GM23338 (cell line): ENCODE results near the gene PSMB11.

Experiments
- CREB1 ChIP-seq: fragments of 250-450 bp; sonication (Bioruptor Pico); IDR thresholded peaks from 2 replicates; pipeline ENCODE4 v1.5.0; 2020; ENCODE audit warnings: low read depth, mild to moderate bottlenecking, moderate library complexity
- EZH2 ChIP-seq: fragments of 200-600 bp; sonication (generic); IDR thresholded peaks from one replicate; pipeline ENCODE4 v1.8.0; 2017; ENCODE audit warnings: antibody characterized with exemption, mild to moderate bottlenecking, low read depth; ENCODE audit not compliant: unreplicated experiment
- EZH2phosphoT487 ChIP-seq: fragments of 200-600 bp; sonication (generic); IDR thresholded peaks from one replicate; pipeline ENCODE4 v1.8.1; 2018; ENCODE audit warnings: antibody characterized with exemption; ENCODE audit not compliant: unreplicated experiment
- JUNB ChIP-seq: IDR thresholded peaks from one replicate; pipeline ENCODE4 v1.6.1; 2016; ENCODE audit warnings: antibody characterized with exemption; ENCODE audit not compliant: unreplicated experiment
- NANOG ChIP-seq: IDR thresholded peaks from 2 replicates; pipeline ENCODE4 v1.6.1; 2016; ENCODE audit warnings: antibody characterized with exemption, borderline replicate concordance
- POLR2AphosphoS5 ChIP-seq: IDR thresholded peaks from 2 replicates; pipeline ENCODE4 v1.6.1; 2016; ENCODE audit warnings: antibody characterized with exemption, low read depth
- STAT1 ChIP-seq: IDR thresholded peaks from one replicate; pipeline ENCODE4 v1.6.1; 2016; ENCODE audit warnings: antibody characterized with exemption; ENCODE audit not compliant: unreplicated experiment
- ZNF331 ChIP-seq: fragments of 250-450 bp; sonication (Bioruptor Pico); IDR thresholded peaks from 2 replicates; pipeline ENCODE4 v1.5.0; 2020; ENCODE audit warnings: low read depth, mild to moderate bottlenecking, moderate library complexity
- TF ChIP-seq, protein P1 (sequence below), 2 experiments: fragments of 200-600 bp in 1 of 2; sonication (generic) in 1 of 2; conservative IDR thresholded peaks; 2 replicates each; pipeline versions ENCODE4 v1.5.1 to v1.6.1; 2016 to 2017; ENCODE audit warnings: antibody characterized with exemption in 2 of 2, low read depth in 2 of 2, mild to moderate bottlenecking in 2 of 2, moderate library complexity in 1 of 2
- TF ChIP-seq, protein P2 (sequence below): IDR thresholded peaks from one replicate; pipeline ENCODE4 v1.6.1; 2018; ENCODE audit warnings: antibody characterized with exemption; ENCODE audit not compliant: unreplicated experiment
- TF ChIP-seq, protein P3 (sequence below): IDR thresholded peaks from 2 replicates; pipeline ENCODE4 v1.6.1; 2016; ENCODE audit warnings: antibody characterized with exemption
- TF ChIP-seq, protein P4 (sequence below): fragments of 250-450 bp; sonication (Bioruptor Pico); IDR thresholded peaks from 2 replicates; pipeline ENCODE4 v1.5.0; 2020; ENCODE audit warnings: mild to moderate bottlenecking, moderate library complexity

DNA sequence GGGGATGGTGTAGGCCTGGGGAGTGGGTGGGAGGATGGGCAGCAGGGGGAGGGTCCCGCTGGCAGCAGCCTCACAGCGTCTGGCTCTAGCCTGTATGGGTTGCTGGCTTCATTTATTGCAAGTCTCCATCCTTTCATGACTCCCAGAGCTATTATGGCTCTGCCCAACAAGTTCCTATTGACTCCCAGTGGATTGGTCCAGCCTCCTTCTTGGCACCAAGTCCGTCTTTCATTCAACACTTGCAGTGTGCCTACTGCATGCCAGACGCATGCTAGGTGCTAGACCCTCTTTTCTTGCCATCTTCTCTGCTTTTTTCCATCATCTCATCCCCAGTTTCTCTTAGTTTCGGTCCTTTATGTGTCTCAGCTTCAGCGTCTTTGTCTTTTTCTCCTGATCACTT is 1.1 kb downstream of the PSMB11 start:
- TF ChIP-seq, protein P1, sequence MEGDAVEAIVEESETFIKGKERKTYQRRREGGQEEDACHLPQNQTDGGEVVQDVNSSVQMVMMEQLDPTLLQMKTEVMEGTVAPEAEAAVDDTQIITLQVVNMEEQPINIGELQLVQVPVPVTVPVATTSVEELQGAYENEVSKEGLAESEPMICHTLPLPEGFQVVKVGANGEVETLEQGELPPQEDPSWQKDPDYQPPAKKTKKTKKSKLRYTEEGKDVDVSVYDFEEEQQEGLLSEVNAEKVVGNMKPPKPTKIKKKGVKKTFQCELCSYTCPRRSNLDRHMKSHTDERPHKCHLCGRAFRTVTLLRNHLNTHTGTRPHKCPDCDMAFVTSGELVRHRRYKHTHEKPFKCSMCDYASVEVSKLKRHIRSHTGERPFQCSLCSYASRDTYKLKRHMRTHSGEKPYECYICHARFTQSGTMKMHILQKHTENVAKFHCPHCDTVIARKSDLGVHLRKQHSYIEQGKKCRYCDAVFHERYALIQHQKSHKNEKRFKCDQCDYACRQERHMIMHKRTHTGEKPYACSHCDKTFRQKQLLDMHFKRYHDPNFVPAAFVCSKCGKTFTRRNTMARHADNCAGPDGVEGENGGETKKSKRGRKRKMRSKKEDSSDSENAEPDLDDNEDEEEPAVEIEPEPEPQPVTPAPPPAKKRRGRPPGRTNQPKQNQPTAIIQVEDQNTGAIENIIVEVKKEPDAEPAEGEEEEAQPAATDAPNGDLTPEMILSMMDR (conservative IDR thresholded peaks at IDR 0.05; ENCODE audit: low read depth in 2 of 2) = no peak
- TF ChIP-seq POLR2AphosphoS5 (no peak), EZH2 (no peak), JUNB (no peak), EZH2phosphoT487 (no peak), CREB1 (no peak), STAT1 (no peak), NANOG (no peak), ZNF331 (CRISPR knock-in tag) (no peak)
- TF ChIP-seq, protein P2, sequence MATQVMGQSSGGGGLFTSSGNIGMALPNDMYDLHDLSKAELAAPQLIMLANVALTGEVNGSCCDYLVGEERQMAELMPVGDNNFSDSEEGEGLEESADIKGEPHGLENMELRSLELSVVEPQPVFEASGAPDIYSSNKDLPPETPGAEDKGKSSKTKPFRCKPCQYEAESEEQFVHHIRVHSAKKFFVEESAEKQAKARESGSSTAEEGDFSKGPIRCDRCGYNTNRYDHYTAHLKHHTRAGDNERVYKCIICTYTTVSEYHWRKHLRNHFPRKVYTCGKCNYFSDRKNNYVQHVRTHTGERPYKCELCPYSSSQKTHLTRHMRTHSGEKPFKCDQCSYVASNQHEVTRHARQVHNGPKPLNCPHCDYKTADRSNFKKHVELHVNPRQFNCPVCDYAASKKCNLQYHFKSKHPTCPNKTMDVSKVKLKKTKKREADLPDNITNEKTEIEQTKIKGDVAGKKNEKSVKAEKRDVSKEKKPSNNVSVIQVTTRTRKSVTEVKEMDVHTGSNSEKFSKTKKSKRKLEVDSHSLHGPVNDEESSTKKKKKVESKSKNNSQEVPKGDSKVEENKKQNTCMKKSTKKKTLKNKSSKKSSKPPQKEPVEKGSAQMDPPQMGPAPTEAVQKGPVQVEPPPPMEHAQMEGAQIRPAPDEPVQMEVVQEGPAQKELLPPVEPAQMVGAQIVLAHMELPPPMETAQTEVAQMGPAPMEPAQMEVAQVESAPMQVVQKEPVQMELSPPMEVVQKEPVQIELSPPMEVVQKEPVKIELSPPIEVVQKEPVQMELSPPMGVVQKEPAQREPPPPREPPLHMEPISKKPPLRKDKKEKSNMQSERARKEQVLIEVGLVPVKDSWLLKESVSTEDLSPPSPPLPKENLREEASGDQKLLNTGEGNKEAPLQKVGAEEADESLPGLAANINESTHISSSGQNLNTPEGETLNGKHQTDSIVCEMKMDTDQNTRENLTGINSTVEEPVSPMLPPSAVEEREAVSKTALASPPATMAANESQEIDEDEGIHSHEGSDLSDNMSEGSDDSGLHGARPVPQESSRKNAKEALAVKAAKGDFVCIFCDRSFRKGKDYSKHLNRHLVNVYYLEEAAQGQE = no peak
- TF ChIP-seq, protein P3, sequence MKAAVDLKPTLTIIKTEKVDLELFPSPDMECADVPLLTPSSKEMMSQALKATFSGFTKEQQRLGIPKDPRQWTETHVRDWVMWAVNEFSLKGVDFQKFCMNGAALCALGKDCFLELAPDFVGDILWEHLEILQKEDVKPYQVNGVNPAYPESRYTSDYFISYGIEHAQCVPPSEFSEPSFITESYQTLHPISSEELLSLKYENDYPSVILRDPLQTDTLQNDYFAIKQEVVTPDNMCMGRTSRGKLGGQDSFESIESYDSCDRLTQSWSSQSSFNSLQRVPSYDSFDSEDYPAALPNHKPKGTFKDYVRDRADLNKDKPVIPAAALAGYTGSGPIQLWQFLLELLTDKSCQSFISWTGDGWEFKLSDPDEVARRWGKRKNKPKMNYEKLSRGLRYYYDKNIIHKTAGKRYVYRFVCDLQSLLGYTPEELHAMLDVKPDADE = no peak
- TF ChIP-seq, protein P4, sequence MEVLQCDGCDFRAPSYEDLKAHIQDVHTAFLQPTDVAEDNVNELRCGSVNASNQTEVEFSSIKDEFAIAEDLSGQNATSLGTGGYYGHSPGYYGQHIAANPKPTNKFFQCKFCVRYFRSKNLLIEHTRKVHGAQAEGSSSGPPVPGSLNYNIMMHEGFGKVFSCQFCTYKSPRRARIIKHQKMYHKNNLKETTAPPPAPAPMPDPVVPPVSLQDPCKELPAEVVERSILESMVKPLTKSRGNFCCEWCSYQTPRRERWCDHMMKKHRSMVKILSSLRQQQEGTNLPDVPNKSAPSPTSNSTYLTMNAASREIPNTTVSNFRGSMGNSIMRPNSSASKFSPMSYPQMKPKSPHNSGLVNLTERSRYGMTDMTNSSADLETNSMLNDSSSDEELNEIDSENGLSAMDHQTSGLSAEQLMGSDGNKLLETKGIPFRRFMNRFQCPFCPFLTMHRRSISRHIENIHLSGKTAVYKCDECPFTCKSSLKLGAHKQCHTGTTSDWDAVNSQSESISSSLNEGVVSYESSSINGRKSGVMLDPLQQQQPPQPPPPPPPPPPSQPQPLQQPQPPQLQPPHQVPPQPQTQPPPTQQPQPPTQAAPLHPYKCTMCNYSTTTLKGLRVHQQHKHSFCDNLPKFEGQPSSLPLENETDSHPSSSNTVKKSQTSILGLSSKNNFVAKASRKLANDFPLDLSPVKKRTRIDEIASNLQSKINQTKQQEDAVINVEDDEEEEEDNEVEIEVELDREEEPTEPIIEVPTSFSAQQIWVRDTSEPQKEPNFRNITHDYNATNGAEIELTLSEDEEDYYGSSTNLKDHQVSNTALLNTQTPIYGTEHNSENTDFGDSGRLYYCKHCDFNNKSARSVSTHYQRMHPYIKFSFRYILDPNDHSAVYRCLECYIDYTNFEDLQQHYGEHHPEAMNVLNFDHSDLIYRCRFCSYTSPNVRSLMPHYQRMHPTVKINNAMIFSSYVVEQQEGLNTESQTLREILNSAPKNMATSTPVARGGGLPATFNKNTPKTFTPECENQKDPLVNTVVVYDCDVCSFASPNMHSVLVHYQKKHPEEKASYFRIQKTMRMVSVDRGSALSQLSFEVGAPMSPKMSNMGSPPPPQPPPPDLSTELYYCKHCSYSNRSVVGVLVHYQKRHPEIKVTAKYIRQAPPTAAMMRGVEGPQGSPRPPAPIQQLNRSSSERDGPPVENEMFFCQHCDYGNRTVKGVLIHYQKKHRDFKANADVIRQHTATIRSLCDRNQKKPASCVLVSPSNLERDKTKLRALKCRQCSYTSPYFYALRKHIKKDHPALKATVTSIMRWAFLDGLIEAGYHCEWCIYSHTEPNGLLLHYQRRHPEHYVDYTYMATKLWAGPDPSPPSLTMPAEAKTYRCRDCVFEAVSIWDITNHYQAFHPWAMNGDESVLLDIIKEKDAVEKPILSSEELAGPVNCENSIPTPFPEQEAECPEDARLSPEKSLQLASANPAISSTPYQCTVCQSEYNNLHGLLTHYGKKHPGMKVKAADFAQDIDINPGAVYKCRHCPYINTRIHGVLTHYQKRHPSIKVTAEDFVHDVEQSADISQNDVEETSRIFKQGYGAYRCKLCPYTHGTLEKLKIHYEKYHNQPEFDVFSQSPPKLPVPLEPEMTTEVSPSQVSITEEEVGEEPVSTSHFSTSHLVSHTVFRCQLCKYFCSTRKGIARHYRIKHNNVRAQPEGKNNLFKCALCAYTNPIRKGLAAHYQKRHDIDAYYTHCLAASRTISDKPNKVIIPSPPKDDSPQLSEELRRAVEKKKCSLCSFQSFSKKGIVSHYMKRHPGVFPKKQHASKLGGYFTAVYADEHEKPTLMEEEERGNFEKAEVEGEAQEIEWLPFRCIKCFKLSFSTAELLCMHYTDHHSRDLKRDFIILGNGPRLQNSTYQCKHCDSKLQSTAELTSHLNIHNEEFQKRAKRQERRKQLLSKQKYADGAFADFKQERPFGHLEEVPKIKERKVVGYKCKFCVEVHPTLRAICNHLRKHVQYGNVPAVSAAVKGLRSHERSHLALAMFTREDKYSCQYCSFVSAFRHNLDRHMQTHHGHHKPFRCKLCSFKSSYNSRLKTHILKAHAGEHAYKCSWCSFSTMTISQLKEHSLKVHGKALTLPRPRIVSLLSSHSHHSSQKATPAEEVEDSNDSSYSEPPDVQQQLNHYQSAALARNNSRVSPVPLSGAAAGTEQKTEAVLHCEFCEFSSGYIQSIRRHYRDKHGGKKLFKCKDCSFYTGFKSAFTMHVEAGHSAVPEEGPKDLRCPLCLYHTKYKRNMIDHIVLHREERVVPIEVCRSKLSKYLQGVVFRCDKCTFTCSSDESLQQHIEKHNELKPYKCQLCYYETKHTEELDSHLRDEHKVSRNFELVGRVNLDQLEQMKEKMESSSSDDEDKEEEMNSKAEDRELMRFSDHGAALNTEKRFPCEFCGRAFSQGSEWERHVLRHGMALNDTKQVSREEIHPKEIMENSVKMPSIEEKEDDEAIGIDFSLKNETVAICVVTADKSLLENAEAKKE (CRISPR knock-in tag) = no peak
